GM12873 (cell line): ENCODE results near the gene RELN.

Experiments
- TF ChIP-seq, protein P1 (sequence below): IDR thresholded peaks from 2 replicates; pipeline ENCODE4 v1.5.1; 2012; ENCODE audit warnings: low read depth, mild to moderate bottlenecking, moderate library complexity, low read length, control low read depth; ENCODE audit not compliant: insufficient read depth; ENCODE audit errors: missing control alignments

Gene RELN

DNA sequence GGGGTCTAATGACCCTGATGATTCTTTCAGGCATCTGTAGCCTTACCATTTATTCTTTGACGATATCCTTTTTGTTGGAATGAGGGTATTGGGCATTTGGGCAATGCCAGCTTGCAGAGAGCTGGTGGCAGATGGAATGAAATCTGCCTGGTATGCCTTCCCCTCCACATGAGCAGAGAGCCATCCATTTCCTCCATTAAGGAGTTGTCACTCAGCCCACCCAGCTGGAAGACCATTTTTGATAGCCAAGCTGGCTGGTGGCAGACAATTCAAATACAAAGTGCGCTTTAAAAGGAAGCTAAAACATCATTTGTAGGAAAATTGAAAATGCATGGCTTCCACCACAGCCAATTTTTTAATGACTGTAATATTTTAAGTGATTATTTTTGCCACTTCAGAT lies 303.4 kb downstream of the RELN start:
- TF ChIP-seq, protein P1, sequence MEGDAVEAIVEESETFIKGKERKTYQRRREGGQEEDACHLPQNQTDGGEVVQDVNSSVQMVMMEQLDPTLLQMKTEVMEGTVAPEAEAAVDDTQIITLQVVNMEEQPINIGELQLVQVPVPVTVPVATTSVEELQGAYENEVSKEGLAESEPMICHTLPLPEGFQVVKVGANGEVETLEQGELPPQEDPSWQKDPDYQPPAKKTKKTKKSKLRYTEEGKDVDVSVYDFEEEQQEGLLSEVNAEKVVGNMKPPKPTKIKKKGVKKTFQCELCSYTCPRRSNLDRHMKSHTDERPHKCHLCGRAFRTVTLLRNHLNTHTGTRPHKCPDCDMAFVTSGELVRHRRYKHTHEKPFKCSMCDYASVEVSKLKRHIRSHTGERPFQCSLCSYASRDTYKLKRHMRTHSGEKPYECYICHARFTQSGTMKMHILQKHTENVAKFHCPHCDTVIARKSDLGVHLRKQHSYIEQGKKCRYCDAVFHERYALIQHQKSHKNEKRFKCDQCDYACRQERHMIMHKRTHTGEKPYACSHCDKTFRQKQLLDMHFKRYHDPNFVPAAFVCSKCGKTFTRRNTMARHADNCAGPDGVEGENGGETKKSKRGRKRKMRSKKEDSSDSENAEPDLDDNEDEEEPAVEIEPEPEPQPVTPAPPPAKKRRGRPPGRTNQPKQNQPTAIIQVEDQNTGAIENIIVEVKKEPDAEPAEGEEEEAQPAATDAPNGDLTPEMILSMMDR: no peak

DNA sequence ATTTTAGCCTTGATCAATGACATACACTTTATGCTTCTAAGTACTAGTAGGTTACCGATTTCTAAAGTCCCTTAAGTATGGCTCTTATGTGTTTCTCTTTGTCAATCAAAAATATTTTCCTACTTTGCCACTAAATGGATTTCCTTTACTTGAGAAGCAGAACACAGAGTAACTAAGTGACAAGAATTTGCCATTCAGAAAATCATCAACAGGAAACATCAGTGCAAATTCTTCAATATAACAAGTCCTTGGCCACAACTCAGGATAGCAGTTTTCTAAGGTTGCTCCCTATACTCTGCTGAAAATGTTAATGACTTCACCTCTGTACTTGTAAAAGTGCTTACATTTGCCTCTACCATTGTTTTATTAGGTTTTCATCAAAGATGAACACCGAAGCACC lies 303.8 kb downstream of the RELN start:
- TF ChIP-seq, protein P1: no peak

GRCh38 chr7:103683348-103683747 lies 306.1 kb downstream of the RELN start:
- TF ChIP-seq, protein P1: no peak

DNA sequence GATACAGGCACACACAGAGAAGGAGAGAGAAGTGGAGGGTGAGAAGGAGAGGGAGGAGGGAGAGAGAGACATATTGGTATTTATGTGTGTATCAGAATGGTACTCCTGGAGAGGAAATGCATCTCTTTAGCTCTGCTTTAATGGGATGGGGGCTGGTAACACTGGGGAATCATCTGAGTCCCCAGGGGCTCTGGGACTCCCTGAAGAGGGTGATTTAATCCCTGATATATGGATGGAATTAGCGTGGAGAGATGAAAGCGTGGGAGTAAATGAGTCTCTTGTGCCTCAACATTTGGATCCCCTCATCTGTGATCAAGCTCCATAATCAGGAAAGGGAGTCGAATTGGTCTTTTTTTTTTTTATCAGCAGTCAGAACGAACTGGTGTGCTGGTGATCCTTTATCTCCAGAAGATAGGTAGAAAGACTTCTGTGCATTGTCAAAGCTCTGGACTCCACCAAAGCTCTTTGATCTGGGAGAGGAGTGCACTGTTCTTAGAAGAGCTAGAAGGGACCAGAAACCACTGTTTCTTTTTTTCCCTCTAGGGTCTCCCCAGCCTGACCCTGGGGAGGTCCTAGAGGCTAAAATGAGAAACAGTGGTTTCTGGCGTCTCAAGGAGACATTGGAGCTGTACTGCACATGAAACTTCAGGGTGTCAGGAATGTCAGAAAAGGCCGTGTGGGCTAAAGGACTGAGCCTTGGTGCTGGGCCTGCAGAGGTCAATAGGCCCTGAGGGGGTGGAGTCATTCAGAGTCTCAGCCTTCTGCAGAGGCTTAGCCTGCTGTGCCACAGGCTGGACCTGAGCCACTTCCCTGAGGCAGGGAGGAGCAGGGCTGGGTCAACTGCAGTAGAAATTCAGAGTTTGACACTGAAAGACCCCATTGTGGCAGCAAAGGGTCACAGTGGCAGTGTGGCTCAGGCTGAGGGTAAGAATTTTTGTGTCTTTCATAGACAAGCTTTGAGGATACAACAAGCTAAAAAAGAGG lies 309.0 kb downstream of the RELN start:
- TF ChIP-seq, protein P1: no peak

DNA sequence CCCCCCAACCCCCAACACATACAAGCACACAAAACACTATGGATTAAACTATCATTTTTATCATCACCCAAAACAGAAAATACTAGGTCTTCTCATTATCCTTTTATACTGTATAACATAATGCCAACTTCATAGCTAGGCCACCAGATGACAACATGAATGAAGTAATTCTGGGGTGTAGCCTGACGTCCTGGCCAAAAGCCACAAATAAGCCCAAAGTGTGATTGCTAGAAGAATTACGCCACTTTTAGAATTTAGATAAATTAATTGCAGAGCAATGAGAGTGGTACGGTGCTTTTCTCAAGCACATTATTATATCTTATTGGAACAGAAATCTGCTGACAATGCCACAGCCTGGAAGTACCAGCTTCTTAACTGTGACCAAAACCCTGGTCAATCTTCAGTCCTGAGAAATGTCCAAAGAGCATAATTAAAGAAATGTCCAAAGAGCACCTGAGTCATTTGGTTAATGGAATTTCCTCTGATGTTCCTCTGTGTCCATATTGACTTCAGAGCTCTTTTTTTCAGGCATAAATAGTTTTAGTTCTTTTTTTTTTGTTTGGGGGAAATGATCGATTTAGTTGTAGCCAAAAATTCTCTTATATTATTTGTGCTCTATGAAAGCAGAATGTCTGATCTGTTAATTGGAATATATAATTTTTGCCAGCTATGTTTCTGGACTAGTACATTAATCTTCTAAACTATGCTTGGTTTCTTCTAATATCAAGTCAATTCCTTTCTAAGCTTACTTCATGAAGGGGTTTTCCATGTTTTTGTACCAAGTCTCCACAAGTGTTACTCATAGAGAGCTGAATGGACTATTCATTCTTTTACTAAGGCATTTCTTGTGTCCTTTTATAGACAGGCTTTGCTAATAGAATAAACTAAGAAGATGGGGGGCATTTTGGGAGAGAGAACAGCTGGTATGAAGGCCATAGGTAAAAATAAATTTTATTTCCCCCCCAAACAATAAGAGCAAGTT lies 310.0 kb downstream of the RELN start:
- TF ChIP-seq, protein P1: no peak

DNA sequence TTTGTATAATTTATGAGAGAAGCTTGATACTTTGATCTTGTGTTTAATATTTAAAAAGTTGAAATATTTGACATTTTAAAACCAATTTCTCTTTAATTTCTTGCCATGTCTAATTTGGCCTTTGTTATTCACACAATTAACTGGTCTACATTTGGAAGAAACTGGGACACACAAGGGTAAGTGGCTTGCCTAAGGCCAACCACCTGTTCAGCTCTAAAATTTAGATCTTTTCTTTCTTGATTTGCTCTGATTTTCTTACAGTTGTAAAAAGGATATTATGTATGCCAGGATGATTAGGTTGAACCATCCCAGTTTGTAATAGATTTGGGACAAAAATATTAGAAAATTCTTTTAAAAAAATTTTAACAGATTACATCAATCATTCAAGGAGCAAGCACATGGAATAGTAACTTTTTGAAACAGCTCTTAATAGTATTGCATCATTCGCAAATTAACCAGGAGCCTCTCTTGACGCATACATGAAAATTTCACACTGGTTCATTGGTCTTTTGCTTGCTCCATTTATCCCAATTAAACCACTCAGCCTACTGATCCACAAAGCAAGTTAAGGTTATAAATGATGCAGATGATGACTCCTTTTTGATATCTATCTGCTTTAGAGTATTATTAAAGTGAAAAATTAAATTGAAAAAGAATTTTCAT lies 321.0 kb downstream of the RELN start:
- TF ChIP-seq, protein P1: no peak

GRCh38 chr7:103666326-103666725 lies 323.1 kb downstream of the RELN start:
- TF ChIP-seq, protein P1: no peak
